Panc1 (cell line): ENCODE measurements around the gene LDB2. TPM values are rescaled to one million over a fixed set of nuclear protein-coding genes. Genes with fewer than 3 reads are reported as not detected.

ENCODE experiments used
- ATAC-seq: fragments of 200-7000 bp; cut with Tn5 transposase; 2 replicates; pipeline ENCODE4 v1.9.1; 2020; ENCODE audit warnings: mild to moderate bottlenecking, moderate library complexity
- BruUV-seq: library from RNA; stranded (reverse); fragments of 400-500 nt; replicated peaks from 2 replicates; lab custom pipeline; 2021; lab: Mats Ljungman, UMichigan
- CTCF ChIA-PET: fragments of 300-600 bp; sonication (Branson Sonifier 250); formaldehyde crosslinking; loops from one replicate; lab custom pipeline; 2022; ENCODE audit warnings: antibody characterized with exemption; lab: Charles Lee
- POLR2A ChIA-PET: fragments of 300-600 bp; sonication (Branson Sonifier 250); formaldehyde crosslinking; loops from one replicate; lab custom pipeline; 2022; ENCODE audit warnings: antibody characterized with exemption; lab: Charles Lee
- DNase-seq: peaks from one replicate; pipeline ENCODE4 v3.0.0-alpha.2; 2010; ENCODE audit warnings: low read depth, low spot score
- H3K27ac ChIP-seq: 2 replicates; pipeline ENCODE4 v1.5.1; 2011; ENCODE audit warnings: mild to moderate bottlenecking, low read length, inconsistent platforms
- H3K27me3 ChIP-seq: fragments of 200-500 bp; sonication (Bioruptor generic); 2 replicates; pipeline ENCODE4 v1.6.0; 2014; ENCODE audit warnings: low read length, inconsistent platforms; ENCODE audit not compliant: control insufficient read depth, insufficient read depth
- H3K36me3 ChIP-seq: fragments of 200-500 bp; sonication (Bioruptor generic); 2 replicates; pipeline ENCODE4 v1.5.1; 2014; ENCODE audit warnings: inconsistent platforms, mild to moderate bottlenecking, low read length, moderate library complexity; ENCODE audit not compliant: control insufficient read depth, insufficient read depth
- H3K4me1 ChIP-seq: 2 replicates; pipeline ENCODE4 v1.5.1; 2011; ENCODE audit warnings: inconsistent platforms, mild to moderate bottlenecking, low read length, moderate library complexity; ENCODE audit not compliant: control insufficient read depth, insufficient read depth
- H3K4me3 ChIP-seq, 2 experiments: 2 replicates each; pipeline ENCODE4 v1.5.1; 2011 to 2012; ENCODE audit warnings: low read depth in 2 of 2, low read length in 2 of 2, mild to moderate bottlenecking in 2 of 2, inconsistent platforms in 1 of 2, moderate library complexity in 1 of 2
- H3K9me3 ChIP-seq: fragments of 200-500 bp; sonication (Bioruptor generic); 2 replicates; pipeline ENCODE4 v1.5.1; 2014; ENCODE audit warnings: low read depth, mild to moderate bottlenecking, inconsistent platforms, low read length, moderate library complexity; ENCODE audit not compliant: control insufficient read depth, insufficient read depth
- POLR2AphosphoS5 ChIP-seq: IDR thresholded peaks from 2 replicates; pipeline ENCODE4 v1.6.1; 2012; ENCODE audit warnings: mild to moderate bottlenecking, low read depth, low read length, moderate library complexity
- SIN3A ChIP-seq: IDR thresholded peaks from 2 replicates; pipeline ENCODE4 v1.6.1; 2012; ENCODE audit warnings: low read depth, mild to moderate bottlenecking, low read length, moderate library complexity, borderline replicate concordance; ENCODE audit not compliant: insufficient read depth
- TCF7L2 ChIP-seq: IDR thresholded peaks from 2 replicates; pipeline ENCODE4 v1.6.1; 2011; ENCODE audit warnings: mild to moderate bottlenecking, low read depth, low read length, inconsistent platforms
- in situ Hi-C: cut with HindIII; loops from 2 replicates; pipeline ENCODE4 v1.10.0; 2016; ENCODE audit warnings: low sequenced_read_pairs, low pct_unique_long_range_greater_than_20kb
- intact Hi-C: fragments of 100-400 bp; cut with micrococcal nuclease; formaldehyde crosslinking; loops from one replicate; pipeline ENCODE4 v1.10.0; 2022; ENCODE audit not compliant: unreplicated experiment
- total RNA-seq: library from RNA; stranded (reverse); gene quantifications from one replicate; pipeline ENCODE4 v1.2.1, GENCODE V29; 2021; ENCODE audit not compliant: unreplicated experiment
- TF ChIP-seq, protein P1 (sequence below), 2 experiments: IDR thresholded peaks; 2 replicates each; pipeline ENCODE4 v1.6.1; 2011 to 2012; ENCODE audit warnings: low read depth in 2 of 2, control low read depth in 1 of 2, low read length in 1 of 2, mild to moderate bottlenecking in 1 of 2, moderate library complexity in 1 of 2; ENCODE audit not compliant: insufficient read depth in 1 of 2
- TF ChIP-seq, protein P2 (sequence below): fragments of 450-650 bp; IDR thresholded peaks from 2 replicates; pipeline ENCODE4 v1.5.1; 2017; ENCODE audit warnings: mild to moderate bottlenecking

The LDB2 gene
- total RNA-seq, 1 experiment from 2014 or later = not detected

DNA sequence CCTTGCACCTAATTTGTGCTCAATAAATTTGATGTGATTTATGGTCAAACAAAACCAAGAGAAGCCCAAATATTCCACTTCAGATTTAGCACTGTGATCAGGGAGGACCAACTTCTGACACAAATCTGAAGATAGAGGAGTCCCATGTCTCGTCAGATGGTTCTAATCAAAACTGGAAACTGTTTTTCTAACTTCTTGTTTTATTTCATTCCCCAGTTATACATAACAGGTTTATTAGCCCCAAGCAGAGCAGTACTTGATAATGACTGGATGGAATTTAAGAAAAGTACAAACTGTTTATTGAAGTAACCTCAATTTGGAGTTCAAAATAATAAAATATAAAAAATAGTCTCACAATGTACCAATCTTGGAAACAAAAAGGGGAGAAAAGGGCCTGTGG, 310.3 kb downstream of the LDB2 start:
- Histone ChIP-seq H3K27ac (no peak overlapping the region), H3K27me3 (no peaks in the 10 kb centered on the region), H3K9me3 (no peaks in the 10 kb centered on the region), H3K36me3 (no peaks in the 10 kb centered on the region), H3K4me3 (no peak overlapping the region), H3K4me1 (no peaks in the 10 kb centered on the region)
- ChIA-PET CTCF (no interaction called here), POLR2A (no interaction called here)
- in situ Hi-C loops = no loop called here
- no peak for ATAC-seq
- intact Hi-C loops = no loop called here
- BruUV-seq = no TSS peak
- no peak for DNase-seq
- TF ChIP-seq, protein P1, sequence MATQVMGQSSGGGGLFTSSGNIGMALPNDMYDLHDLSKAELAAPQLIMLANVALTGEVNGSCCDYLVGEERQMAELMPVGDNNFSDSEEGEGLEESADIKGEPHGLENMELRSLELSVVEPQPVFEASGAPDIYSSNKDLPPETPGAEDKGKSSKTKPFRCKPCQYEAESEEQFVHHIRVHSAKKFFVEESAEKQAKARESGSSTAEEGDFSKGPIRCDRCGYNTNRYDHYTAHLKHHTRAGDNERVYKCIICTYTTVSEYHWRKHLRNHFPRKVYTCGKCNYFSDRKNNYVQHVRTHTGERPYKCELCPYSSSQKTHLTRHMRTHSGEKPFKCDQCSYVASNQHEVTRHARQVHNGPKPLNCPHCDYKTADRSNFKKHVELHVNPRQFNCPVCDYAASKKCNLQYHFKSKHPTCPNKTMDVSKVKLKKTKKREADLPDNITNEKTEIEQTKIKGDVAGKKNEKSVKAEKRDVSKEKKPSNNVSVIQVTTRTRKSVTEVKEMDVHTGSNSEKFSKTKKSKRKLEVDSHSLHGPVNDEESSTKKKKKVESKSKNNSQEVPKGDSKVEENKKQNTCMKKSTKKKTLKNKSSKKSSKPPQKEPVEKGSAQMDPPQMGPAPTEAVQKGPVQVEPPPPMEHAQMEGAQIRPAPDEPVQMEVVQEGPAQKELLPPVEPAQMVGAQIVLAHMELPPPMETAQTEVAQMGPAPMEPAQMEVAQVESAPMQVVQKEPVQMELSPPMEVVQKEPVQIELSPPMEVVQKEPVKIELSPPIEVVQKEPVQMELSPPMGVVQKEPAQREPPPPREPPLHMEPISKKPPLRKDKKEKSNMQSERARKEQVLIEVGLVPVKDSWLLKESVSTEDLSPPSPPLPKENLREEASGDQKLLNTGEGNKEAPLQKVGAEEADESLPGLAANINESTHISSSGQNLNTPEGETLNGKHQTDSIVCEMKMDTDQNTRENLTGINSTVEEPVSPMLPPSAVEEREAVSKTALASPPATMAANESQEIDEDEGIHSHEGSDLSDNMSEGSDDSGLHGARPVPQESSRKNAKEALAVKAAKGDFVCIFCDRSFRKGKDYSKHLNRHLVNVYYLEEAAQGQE (IDR thresholded peaks at IDR 0.05; ENCODE audit: insufficient read depth in 1 of 2, low read depth in 2 of 2, low read length in 1 of 2) = no peak
- no peak for TF ChIP-seq POLR2AphosphoS5
- TF ChIP-seq SIN3A = no peak
- TF ChIP-seq, protein P2, sequence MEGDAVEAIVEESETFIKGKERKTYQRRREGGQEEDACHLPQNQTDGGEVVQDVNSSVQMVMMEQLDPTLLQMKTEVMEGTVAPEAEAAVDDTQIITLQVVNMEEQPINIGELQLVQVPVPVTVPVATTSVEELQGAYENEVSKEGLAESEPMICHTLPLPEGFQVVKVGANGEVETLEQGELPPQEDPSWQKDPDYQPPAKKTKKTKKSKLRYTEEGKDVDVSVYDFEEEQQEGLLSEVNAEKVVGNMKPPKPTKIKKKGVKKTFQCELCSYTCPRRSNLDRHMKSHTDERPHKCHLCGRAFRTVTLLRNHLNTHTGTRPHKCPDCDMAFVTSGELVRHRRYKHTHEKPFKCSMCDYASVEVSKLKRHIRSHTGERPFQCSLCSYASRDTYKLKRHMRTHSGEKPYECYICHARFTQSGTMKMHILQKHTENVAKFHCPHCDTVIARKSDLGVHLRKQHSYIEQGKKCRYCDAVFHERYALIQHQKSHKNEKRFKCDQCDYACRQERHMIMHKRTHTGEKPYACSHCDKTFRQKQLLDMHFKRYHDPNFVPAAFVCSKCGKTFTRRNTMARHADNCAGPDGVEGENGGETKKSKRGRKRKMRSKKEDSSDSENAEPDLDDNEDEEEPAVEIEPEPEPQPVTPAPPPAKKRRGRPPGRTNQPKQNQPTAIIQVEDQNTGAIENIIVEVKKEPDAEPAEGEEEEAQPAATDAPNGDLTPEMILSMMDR = no peak
- TF ChIP-seq TCF7L2 = no peak

DNA sequence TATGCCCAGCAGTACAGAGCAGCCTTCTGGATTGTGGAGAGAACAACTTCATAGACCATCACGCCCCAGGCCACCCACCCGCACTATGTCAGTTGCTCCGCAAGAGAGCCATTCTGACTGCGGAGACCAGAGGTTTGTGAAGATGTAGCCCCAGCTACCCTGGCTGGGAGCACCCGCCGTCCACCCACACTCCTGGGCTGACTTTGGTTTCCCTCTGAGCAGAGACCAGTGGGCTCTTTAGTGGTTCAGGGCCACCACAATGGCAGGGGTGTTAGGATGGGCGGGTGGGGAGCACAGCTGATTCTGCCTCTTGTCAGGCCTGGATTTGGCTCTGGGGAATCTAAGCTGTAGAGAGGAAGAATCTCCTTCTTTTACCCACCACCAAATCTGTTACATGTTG, 313.4 kb downstream of the LDB2 start:
- no peak overlapping the region for H3K4me3 ChIP-seq
- no TSS peak for BruUV-seq
- in situ Hi-C loops (no loop called here), intact Hi-C loops (no loop called here)
- H3K9me3 ChIP-seq = no peaks in the 10 kb centered on the region
- H3K36me3 ChIP-seq = no peaks in the 10 kb centered on the region
- DNase-seq (no peak), ATAC-seq (no peak)
- no peaks in the 10 kb centered on the region for H3K27me3 ChIP-seq
- CTCF ChIA-PET = no interaction called here
- no peak overlapping the region for H3K27ac ChIP-seq
- TF ChIP-seq POLR2AphosphoS5 (no peak), SIN3A (no peak), TCF7L2 (no peak)
- TF ChIP-seq, protein P2 = no peak
- TF ChIP-seq, protein P1 (IDR thresholded peaks at IDR 0.05; ENCODE audit: insufficient read depth in 1 of 2, low read depth in 2 of 2, low read length in 1 of 2) = no peak
- H3K4me1 ChIP-seq = no peaks in the 10 kb centered on the region
- POLR2A ChIA-PET = no interaction called here
